ENCODE data around the gene HIP1. TPM values are rescaled to one million over a fixed set of nuclear protein-coding genes. Genes with fewer than 3 reads are reported as not detected.

HIP1 gene
- total RNA-seq, 1 donor: 21.2 TPM

- no peak overlapping the region for H3K4me3 ChIP-seq (ENCODE audit: low read depth, low read length)
- no peak for DNase-seq (ENCODE audit: low read depth)
- TF ChIP-seq, protein P1, sequence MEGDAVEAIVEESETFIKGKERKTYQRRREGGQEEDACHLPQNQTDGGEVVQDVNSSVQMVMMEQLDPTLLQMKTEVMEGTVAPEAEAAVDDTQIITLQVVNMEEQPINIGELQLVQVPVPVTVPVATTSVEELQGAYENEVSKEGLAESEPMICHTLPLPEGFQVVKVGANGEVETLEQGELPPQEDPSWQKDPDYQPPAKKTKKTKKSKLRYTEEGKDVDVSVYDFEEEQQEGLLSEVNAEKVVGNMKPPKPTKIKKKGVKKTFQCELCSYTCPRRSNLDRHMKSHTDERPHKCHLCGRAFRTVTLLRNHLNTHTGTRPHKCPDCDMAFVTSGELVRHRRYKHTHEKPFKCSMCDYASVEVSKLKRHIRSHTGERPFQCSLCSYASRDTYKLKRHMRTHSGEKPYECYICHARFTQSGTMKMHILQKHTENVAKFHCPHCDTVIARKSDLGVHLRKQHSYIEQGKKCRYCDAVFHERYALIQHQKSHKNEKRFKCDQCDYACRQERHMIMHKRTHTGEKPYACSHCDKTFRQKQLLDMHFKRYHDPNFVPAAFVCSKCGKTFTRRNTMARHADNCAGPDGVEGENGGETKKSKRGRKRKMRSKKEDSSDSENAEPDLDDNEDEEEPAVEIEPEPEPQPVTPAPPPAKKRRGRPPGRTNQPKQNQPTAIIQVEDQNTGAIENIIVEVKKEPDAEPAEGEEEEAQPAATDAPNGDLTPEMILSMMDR (IDR thresholded peaks at IDR 0.05; ENCODE audit: insufficient read depth, low read depth, low read length): no peak
Measured at GRCh38 chr7:75630549-75630948, 108.2 kb downstream of the HIP1 start.

DNA sequence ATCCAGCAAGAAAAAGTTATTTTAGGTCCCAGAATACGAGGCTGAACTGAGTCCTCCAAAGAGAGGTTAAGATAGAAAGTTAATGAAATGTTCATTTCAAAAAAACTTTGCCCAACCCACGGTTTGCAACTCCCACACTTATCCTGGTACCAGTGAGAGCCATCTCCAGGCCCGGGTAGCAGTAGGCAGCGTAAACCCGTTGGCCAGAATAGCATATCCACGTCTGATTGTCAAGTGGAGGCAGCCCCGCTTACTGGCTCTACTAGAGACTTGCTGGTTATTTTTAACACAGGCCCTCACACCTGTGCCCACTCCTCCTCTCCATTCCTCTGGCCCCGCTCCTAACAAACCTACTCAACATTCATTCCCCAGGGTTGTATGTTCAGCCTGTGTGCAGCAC lies 109.7 kb downstream of the HIP1 start:
- no peak overlapping the region for H3K4me3 ChIP-seq (ENCODE audit: low read depth, low read length)
- no peak for DNase-seq (ENCODE audit: low read depth)
- TF ChIP-seq, protein P1 (IDR thresholded peaks at IDR 0.05; ENCODE audit: insufficient read depth, low read depth, low read length): no peak

DNA sequence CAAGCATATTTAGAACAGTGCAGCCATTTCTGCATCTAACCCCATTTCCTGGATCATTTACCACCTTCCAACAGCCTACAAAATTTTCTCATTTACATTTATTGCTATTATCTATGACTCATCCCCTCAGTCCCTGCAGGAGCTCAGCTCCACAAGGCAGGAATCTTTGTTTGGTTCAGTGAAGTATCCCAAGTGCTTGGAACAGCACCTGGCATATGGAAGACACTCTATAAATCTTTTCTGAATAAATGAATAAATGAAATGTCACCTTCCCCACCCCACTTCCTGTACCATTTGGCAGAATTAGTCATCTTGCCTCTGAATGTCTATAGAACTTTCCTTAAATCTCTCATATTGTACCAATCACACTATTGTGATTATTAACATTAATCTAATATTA lies 110.7 kb downstream of the HIP1 start:
- TF ChIP-seq, protein P1 (IDR thresholded peaks at IDR 0.05; ENCODE audit: insufficient read depth, low read depth, low read length): no peak
- H3K4me3 ChIP-seq (ENCODE audit: low read depth, low read length): no peak overlapping the region
- no peak for DNase-seq (ENCODE audit: low read depth)

DNA sequence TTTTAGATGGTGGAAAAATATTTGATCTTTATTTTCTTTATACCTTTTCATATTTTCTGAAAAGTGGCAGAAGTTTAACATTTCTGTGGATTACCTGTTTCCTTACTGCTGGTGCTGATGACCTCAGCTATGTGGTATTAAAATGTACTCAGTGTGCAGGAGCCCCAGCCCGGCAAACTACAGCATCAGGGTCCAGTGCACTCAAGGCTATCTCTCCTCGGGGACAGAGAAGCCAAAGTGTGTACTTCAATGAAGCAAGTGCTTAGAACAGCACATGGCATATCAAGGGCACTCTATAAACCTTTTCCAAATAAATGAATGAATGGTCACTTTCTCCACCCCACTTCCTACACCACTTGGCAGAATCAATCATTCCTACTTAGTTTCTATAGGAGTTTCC lies 111.8 kb downstream of the HIP1 start:
- TF ChIP-seq, protein P1 (IDR thresholded peaks at IDR 0.05; ENCODE audit: insufficient read depth, low read depth, low read length): no peak
- no peak for DNase-seq (ENCODE audit: low read depth)
- H3K4me3 ChIP-seq (ENCODE audit: low read depth, low read length): no peak overlapping the region

DNA sequence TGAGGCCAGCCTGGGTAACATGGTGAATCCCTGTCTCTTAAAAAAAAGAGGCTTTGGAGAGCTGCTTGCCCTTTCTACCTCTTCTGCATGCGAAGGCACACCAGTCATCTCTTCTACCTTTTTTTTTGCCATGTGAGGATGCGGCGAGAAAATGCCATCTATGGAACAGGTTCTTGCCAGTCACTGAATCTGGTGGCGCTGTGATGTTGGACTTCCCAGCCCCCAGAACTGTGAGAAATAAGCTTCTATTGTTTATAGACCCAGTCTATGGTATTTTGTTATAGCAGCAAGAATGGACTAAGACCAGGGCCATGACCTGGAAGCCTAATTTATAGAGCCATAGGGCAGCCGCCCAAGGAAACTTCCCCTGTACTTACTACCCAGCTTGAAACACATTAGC lies 112.9 kb downstream of the HIP1 start:
- TF ChIP-seq, protein P1 (IDR thresholded peaks at IDR 0.05; ENCODE audit: insufficient read depth, low read depth, low read length): no peak
- H3K4me3 ChIP-seq (ENCODE audit: low read depth, low read length): no peak overlapping the region
- no peak for DNase-seq (ENCODE audit: low read depth)

- DNase-seq (ENCODE audit: low read depth): peak; percentile 95
- TF ChIP-seq, protein P1 (IDR thresholded peaks at IDR 0.05; ENCODE audit: insufficient read depth, low read depth, low read length): no peak
- H3K4me3 ChIP-seq (ENCODE audit: low read depth, low read length): no peak overlapping the region
Measured at GRCh38 chr7:75624134-75624832, 114.5 kb downstream of the HIP1 start.

Measured in fibroblast of villous mesenchyme (primary cell).